GM12801 (cell line): ENCODE measurements around the gene TGFBR3.

Experiments used
- TF ChIP-seq, protein P1 (sequence below): IDR thresholded peaks from one replicate; pipeline ENCODE4 v1.5.1; 2011; ENCODE audit warnings: control low read depth; ENCODE audit not compliant: insufficient read length; ENCODE audit errors: extremely low read depth

Gene TGFBR3

DNA sequence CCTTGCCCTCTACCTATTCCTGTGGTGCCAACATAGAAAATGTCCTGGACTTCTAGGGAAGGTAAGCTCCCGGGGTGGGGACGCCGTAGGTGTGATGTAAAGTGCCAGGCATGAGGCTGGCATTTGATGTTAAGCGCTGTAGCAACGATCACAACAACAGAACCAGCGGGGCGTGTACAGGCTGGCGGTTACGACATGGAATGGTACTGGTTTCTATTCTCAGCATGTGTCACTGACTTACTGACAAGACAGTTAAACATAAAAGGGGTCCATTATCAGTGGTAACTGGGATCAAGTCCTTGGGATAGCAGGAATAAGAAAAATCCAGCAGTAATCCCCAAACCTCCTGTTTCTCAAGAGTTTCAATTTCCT, 58.9 kb downstream of the TGFBR3 start:
- TF ChIP-seq, protein P1, sequence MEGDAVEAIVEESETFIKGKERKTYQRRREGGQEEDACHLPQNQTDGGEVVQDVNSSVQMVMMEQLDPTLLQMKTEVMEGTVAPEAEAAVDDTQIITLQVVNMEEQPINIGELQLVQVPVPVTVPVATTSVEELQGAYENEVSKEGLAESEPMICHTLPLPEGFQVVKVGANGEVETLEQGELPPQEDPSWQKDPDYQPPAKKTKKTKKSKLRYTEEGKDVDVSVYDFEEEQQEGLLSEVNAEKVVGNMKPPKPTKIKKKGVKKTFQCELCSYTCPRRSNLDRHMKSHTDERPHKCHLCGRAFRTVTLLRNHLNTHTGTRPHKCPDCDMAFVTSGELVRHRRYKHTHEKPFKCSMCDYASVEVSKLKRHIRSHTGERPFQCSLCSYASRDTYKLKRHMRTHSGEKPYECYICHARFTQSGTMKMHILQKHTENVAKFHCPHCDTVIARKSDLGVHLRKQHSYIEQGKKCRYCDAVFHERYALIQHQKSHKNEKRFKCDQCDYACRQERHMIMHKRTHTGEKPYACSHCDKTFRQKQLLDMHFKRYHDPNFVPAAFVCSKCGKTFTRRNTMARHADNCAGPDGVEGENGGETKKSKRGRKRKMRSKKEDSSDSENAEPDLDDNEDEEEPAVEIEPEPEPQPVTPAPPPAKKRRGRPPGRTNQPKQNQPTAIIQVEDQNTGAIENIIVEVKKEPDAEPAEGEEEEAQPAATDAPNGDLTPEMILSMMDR: no peak

DNA sequence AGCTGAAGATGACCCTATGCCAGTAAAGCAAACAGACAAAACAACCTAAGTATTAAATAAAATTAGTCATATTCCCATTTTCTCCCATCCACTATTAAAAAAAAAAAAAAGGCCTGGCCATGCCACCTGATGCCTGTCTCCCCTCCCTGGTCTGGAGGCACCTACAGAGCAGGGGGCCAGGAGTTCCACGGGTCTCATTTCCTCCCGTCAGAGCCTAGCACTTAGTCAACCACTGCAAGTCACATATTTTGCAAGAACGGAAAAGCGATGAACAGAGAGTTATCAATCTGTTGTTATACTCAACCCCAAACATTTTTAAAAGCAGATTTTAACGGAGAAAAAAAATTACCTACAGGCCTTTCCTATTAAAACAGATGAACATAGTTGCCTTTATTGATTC, 59.3 kb downstream of the TGFBR3 start:
- TF ChIP-seq, protein P1: no peak

DNA sequence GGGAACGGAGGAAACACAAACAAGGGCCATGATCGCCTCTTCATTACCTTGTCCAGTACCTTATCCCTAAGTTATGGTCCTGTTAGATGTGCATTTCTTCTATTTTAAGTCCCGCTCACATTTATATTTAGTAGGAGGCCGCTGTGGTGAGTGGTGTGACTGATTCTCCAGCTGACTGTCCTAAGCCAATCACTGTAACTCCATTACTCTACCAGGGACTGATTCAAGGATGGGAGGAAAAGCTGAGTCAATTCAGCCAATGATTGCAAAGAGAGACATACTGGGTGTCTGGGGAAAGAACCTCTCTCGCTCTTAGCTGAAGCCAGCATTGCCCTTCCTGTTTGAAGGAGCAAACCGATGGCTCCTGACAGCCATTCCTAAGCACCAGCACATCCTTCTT, 59.7 kb downstream of the TGFBR3 start:
- TF ChIP-seq, protein P1: no peak

DNA sequence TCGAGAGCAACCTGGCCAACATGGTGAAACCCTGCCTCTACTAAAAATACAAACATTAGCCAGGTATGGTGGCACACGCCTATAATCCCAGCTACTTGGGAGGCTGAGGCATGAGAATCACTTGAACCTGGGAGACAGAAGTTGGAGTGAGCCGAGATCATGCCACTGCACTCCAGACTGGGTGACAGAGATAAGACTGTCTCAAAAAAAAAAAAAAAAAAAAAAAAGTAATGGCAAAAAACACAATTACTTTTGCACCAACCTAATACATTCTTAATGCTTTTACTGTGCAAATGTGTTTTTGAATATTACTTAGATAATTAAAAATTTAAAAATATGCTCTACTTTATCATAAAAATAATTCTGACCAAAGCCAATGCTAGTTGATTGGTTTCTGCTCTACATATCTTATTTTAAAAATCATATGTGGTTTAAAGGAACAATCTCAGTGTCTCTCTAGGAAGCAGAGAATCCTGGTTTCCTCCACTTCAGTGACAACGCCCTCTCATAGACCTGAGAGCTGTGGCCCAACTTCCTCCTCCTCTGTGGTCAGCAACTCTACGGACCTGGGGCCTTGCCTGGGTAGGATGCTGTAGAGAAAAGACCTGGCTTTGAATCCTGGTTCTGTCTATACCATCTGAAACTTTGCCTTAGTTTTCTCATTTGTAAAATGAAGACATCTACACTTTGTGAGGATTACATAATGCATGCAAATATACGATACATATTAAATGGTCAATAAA, 64.7 kb downstream of the TGFBR3 start:
- TF ChIP-seq, protein P1: no peak

DNA sequence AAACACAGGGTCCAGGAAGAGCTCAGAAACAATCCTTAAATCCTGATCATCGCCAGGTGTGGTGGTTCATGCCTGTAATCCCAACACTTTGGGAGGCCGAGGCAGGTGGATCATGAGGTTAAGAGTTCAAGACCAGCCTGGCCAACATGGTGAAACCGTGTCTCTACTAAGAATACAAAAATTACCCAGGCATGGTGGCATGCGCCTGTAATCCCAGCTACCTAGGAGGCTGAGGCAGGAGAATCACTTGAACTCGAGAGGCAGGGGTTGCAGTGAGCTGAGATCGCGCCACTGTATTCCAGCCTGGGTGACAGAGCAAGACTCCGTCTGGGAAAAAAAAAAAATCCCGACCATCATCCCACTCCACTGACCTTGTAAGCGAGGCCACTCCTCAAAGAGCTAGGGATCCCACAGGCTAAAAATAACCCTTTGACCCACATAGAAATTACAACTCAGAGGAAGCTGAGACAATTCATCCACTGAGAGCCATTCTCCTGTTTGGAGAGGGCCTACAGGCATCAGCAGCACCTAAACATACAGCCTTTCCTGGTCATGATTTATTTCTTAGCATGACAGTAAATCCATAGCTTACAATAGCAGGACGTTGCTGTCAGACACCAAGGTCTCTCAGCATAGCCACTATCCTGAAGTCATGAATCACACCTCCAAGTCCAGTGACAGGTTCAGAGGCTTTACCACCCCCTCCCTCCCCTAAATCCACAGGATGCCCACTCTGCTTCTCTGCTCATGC, 66.7 kb downstream of the TGFBR3 start:
- TF ChIP-seq, protein P1: no peak

DNA sequence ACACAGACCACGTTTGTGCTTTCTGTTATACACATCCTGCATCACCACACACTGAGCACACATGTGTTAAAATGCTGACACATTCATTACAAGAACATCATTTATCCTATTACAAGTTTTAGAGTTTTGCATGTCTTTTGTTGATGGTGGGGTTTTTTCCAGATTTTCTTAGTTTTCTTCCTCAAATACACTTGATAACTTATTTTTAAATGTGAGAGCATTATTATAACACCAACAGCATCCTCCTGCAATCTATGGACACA, 67.3 kb downstream of the TGFBR3 start:
- TF ChIP-seq, protein P1: no peak

DNA sequence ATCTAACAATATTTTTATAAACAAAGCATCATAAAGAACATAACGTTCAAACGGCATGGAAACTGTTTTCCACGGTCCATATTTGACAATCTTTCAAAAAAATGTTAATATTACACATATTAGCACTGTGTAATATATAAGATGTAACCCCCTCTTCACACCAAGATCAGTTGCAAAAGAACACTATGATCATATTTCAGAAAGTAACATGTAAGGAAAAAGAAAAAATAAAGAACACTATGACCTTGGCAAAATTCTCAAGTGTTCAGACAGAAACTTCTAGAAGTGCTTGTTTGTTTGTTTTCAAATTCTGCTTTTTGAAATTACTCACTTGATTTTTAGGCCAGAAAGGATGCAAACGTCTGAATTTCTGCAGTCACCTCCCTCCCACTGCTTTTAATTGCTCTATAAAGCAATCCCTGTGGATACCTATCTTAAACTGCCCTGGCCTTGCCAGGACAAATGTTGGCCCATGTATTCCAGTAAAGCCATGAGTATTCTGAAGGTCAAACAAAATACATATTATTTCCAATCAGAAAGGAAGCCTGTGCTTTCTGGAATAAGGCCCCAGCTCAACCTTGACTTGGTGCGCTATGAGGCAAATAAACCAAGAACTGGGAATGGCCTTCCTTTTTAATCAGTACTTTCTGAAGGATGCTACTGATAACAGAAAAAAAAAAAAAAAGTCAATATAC, 68.6 kb downstream of the TGFBR3 start:
- TF ChIP-seq, protein P1: no peak
